Medulla oblongata (tissue), 1 donor: Measurements from ENCODE around the gene GRM4.

Experiments used
- DNase-seq: peaks from one replicate; pipeline ENCODE4 v3.0.0-alpha.2; 2015; ENCODE audit errors: extremely low spot score

The GRM4 gene

DNA sequence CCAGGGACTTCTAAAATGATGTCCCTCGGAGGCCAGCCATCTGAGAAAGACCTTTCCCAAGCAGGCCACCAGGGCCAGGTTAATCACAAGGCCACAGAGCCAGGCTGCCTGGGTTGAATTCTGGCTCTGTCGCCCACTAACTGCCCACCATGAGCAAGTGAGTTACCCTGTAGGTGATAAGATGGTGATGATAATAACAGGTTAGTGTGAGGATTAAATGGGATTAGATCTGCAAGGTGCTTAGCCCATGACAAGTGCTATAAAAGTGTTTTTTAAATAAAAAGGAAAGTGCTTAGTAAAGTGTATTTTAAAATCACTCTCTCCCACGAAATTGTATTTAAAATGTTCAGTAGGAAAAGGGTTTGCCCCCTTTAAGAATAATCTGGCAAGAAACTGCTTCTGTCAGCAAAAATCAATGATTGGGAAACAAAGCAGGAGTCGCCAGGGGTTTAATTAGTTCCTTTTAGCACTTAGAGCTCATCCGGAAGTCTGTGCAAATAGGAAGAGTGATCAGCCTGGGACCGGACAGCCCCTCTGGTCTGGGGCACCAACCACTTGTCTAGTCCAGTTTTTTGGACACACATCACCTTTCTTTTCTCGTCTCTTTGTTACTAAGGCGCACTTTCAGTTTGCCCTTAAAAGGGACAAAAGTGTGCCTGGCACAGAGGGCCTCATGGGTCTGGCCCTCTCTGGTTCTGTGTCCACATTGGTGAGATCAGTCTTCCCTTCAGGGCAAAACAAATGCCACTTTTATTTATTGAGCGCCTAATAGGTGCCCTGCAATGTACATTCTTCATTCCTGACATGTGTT is 150.4 kb downstream of the GRM4 start:
- DNase-seq = peak; percentile 21

GRCh38 chr6:33994472-33995308 is 151.2 kb downstream of the GRM4 start:
- DNase-seq = no peak

DNA sequence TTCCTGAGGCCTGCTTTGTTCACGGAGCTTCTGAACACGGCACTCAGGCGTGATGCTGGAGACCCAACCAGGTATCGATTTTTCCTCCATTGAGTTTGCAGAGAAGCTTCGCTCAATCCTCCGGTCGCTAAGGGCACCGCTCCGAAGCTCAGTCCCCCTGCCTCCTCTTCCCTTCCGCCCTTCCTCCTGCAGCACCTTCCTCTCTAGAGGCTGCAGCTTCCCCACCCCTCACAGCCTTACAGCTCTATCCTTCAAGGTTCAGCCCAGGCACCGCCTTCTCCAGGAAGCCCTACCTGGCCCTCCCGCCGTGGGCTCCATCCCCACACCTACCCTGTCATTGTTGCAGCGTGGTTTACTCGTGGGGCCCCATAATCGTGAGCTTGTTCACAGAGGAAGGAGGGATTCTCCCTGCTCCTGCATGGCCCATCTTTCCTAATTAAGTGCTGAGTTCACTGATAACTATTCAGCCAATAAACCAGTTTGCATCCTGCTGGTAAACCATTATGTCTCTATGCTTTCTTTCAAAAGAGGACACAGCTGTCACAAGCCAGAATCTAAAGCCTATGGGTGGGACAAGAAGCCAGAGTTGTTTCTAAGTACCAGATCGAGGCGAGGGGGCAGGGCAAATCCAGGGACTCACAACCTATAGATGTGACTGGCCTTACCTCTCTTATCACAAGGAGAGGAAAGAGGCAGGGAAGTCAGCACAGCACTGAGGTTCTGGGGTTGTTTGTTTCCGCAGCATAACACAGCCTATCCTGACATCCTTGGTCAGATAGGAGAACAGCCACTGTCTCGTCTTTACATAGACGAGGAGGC is 152.0 kb downstream of the GRM4 start:
- DNase-seq = no peak

- no peak for DNase-seq
Observed at GRCh38 chr6:33993091-33993490, 152.8 kb downstream of the GRM4 start.

- no peak for DNase-seq
Observed at GRCh38 chr6:33992191-33992590, 153.7 kb downstream of the GRM4 start.

DNA sequence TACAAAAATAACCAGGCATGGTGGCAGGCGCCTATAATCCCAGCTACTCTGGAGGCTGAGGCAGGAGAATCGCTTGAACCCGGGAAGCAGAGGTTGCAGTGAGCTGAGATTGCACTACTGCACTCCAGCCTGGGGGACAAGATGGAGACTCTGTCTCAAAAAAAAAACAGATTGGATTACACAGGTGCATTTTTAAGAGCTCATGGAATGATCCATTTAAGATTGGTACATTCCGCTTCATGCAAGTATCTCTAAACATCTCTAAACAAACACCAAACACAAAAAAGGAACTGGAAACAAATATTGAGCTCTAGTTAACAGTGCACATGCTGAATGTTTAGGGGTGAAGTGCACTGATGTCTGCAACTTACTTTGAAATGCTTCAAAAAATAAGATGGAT is 154.3 kb downstream of the GRM4 start:
- no peak for DNase-seq

- no peak for DNase-seq
Observed at GRCh38 chr6:33990061-33990541, 155.8 kb downstream of the GRM4 start.

- DNase-seq = no peak
Observed at GRCh38 chr6:33989016-33989854, 156.7 kb downstream of the GRM4 start.

- DNase-seq = no peak
Observed at GRCh38 chr6:33988121-33989015, 157.5 kb downstream of the GRM4 start.

- no peak for DNase-seq
Observed at GRCh38 chr6:33987531-33988021, 158.3 kb downstream of the GRM4 start.

- DNase-seq = no peak
Observed at GRCh38 chr6:33985947-33986346, 159.9 kb downstream of the GRM4 start.

GRCh38 chr6:33985313-33985751 is 160.6 kb downstream of the GRM4 start:
- DNase-seq = no peak

- DNase-seq = no peak
Observed at GRCh38 chr6:33984466-33985312, 161.2 kb downstream of the GRM4 start.

DNA sequence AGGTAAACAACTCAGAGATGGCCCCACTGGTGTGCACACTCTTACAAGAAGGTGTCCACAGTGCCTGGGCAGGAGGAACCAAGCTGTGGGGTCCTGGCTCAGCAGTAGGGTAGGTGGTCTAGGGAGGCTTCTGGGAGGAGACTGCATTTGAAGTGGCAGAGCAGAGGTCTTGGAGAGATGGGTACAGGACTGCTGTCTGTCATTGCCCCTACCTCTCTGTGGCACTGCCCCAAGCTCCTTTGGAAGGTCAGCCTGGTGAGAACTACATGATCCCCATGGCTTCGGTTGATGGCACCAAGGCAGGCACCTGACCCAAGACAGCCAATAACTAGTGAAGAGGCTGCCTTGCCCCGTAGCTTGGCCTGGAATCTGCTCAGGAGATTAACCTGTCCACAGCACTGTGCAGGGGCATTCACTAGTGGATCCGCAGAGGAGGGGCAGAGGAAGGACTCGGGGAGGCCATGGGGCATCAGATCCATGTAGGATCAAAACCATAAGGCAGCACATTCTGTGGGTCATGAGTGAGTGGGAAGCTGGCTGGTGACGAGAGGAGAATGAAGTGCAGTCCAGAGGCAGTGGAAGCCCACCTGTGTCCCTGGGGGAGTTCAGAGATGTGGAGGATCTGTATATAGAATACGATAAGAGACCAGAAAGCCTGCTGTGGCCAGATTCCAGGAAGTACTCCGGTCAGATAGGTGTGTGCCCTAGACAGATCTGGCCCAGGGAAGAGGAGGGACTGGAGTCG is 162.0 kb downstream of the GRM4 start:
- DNase-seq = no peak

DNA sequence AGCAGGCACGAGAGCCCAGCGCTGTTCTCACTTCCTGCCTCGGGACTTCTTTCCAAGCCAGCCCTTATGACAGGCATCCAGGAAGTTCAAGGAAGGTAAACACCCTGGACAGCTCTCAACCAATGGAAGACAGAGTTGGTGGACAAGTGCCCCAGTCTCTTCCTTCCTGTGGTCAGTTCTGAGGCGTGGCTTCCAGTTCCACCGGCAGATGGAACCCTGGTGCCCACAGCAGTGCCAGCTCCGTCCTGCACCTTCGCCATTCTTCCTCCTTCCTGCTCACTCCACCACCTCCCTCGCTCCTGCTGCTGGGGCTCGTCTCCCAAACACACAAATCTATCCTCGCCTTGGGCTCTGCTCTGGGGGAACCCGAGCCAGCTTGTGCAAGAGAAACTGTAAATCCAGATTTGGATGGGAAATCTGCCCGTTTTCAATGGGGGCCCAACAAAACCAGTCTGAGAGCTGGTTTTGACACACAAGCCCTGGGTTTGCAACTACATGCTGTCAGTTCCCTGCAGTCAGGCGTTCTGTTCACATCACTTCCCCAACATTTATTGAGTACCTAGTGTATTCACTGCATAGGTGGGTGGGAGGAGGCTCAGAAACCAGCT is 162.7 kb downstream of the GRM4 start:
- DNase-seq = peak; percentile 26

DNA sequence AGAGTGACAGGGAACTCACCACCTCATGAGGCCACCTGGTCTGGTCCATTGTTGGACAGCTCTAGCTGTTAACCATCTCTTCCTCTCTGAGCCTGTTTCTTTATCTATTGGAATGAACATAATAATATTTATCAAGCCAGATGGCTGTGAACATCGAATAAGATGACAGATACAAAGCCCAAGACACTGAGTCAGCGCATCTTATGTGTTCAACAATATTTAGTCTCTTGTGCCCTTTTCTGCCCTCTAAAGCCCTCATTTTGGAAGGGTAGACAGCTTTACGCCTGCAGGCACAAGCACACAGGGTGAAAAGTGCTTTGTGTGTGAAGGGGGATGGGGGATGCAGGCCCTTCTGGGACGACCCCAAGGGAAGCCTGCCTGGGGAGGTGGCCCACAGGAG is 164.0 kb downstream of the GRM4 start:
- DNase-seq = no peak

DNA sequence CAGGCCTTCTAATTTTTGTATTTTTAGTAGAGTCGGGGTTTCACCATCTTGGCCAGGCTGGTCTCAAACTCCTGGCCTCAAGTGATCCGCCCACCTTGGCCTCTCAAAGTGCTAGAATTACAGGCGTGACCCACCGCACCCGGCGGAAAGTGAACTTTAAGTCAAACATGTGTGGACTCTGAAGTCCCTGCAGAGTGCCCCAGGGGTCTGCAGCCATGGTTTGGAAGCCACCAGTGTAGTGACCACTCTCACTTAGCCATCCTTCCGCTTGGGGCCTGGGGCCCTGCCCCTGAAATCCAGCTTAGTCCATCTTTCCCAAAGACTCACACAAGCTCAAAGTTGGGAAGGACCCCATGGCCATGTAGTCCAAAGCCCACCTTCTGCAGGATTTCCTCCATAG is 164.5 kb downstream of the GRM4 start:
- no peak for DNase-seq
